NB4 (cell line): Measurements from ENCODE around the gene ZBTB4.

ENCODE experiments used
- DNase-seq: peaks from one replicate; pipeline ENCODE4 v3.0.0; 2010; ENCODE audit warnings: low read depth
- H3K4me3 ChIP-seq: one replicate; pipeline ENCODE4 v1.5.1; 2011; ENCODE audit warnings: mild to moderate bottlenecking, low read depth, low read length, moderate library complexity
- MYC ChIP-seq: IDR thresholded peaks from 2 replicates; pipeline ENCODE4 v1.6.1; 2011; ENCODE audit warnings: low read depth, low read length
- POLR2A ChIP-seq: IDR thresholded peaks from 2 replicates; pipeline ENCODE4 v1.6.1; 2011; ENCODE audit warnings: mild to moderate bottlenecking; ENCODE audit not compliant: insufficient read length; ENCODE audit errors: extremely low read depth
- TF ChIP-seq, protein P1 (sequence below): IDR thresholded peaks from one replicate; pipeline ENCODE4 v1.5.1; 2012; ENCODE audit warnings: low read depth, low read length
- TF ChIP-seq, protein P2 (sequence below): IDR thresholded peaks from 2 replicates; pipeline ENCODE4 v1.6.1; 2011; ENCODE audit warnings: low read depth, low read length

Gene ZBTB4

DNA sequence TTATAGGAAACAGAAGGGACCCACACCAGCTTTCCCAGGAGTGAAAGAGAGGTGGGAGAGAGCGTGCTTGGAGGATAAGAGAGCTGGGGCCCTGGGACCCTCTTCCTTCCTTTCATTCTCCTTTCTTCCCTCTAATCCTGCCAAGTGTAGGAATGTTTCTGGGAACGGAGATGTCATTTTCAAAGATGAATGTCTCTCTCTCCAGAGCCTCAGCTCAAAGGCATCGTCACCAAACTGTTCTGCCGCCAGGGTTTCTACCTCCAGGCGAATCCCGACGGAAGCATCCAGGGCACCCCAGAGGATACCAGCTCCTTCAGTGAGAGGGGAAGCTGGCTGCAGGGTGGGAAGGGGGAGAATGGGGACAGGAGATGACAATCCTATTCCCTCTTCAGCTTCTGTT is 38.2 kb downstream of the ZBTB4 start:
- no peak for DNase-seq
- H3K4me3 ChIP-seq, result no peak overlapping the region
- TF ChIP-seq, protein P1, sequence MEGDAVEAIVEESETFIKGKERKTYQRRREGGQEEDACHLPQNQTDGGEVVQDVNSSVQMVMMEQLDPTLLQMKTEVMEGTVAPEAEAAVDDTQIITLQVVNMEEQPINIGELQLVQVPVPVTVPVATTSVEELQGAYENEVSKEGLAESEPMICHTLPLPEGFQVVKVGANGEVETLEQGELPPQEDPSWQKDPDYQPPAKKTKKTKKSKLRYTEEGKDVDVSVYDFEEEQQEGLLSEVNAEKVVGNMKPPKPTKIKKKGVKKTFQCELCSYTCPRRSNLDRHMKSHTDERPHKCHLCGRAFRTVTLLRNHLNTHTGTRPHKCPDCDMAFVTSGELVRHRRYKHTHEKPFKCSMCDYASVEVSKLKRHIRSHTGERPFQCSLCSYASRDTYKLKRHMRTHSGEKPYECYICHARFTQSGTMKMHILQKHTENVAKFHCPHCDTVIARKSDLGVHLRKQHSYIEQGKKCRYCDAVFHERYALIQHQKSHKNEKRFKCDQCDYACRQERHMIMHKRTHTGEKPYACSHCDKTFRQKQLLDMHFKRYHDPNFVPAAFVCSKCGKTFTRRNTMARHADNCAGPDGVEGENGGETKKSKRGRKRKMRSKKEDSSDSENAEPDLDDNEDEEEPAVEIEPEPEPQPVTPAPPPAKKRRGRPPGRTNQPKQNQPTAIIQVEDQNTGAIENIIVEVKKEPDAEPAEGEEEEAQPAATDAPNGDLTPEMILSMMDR, result no peak
- TF ChIP-seq, protein P2, sequence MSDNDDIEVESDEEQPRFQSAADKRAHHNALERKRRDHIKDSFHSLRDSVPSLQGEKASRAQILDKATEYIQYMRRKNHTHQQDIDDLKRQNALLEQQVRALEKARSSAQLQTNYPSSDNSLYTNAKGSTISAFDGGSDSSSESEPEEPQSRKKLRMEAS, result no peak
- TF ChIP-seq MYC (no peak), POLR2A (no peak)

DNA sequence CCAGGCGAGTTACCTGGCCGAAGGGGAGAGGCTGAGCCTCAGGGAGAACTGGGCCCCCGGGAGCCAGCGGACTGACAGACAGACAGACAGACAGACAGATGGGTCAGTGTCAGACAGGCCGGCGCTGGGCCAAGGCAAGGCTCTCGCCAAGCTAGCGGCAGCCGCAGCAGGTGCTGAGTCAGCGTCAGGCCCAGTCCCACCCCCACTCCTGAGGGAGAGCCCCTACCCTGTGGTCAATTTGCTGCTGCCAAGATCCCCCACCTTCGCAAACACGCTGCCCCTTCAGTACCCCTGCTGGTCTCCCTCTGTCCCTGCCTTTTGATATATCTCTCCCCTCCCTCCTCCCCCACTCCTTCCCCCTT is 38.6 kb downstream of the ZBTB4 start:
- TF ChIP-seq, protein P1, result no peak
- TF ChIP-seq MYC (no peak), POLR2A (no peak)
- TF ChIP-seq, protein P2, result no peak

DNA sequence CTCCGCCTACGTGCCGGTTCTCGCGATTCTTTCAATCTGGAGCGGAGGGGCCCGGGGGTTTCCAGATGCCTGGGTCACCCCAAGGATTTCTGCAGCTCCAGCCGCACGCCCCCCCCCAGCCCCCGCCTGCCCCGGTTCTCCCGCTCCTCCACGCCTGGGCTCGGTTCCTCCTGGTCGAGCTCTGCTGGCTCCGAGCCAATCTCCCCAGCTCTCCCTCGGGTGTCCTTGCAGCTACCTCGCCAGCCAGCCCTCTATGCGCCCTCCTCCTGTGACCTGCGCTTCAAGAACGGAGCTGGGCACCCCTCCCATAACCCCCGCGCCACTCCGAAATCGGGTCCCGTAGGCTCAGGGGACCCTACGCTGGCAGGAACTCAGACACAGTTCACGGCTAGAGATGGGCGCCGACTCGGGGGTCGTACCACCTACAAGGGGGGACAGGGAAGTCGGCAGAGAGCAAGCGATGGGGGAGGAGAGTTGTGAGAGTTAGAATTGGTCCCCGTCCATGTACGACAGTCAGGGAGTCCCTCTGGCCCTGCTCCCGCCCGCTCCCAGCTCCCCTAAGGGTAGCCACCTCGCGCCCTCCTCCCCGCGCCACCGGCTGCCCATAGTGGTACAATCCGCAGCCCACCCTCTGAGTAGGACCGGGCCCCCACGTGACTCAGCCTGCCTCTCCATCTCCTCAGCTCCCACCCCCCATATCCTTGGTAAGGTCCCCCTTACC is 39.2 kb downstream of the ZBTB4 start:
- TF ChIP-seq, protein P1, result no peak
- TF ChIP-seq MYC, result no peak
- no peak for TF ChIP-seq POLR2A
- TF ChIP-seq, protein P2, result no peak
- DNase-seq, result peak; percentile 38

More for the DNA sequence above, 38.6 kb downstream of the ZBTB4 start:
- DNase-seq, result no peak
- no peak overlapping the region for H3K4me3 ChIP-seq

DNA sequence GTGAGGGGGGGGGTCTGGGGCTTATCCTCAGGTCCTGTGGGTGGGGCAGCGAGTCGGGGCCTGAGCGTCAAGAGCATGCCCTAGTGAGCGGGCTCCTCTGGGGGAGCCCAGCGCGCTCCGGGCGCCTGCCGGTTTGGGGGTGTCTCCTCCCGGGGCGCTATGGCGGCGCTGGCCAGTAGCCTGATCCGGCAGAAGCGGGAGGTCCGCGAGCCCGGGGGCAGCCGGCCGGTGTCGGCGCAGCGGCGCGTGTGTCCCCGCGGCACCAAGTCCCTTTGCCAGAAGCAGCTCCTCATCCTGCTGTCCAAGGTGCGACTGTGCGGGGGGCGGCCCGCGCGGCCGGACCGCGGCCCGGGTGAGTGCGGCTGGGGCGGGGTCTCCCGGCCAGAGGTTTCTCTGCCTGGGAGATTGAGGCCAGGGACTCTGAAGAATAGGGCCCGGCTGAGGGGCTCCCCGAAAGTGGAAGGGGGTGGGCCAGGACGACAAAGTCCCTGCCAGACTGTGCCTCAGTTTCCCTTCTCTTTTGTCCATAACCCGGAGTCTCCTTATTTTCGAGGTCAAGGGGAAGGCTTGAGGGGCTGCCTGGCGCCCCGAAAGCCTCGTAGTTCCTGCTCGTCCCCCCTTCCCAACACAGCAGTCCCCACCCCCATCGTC is 39.8 kb downstream of the ZBTB4 start, which contains the start of gene FGF11:
TSS of gene FGF11 (plus strand) at position 51 of the 651 bp plus-strand sequence. CDS start at position 160, 109 bp downstream.
- TF ChIP-seq, protein P2, result no peak
- TF ChIP-seq MYC, result no peak
- no peak for TF ChIP-seq POLR2A
- TF ChIP-seq, protein P1, result no peak
- H3K4me3 ChIP-seq, result peak within 1 kb of the TSS; percentile 17
- DNase-seq, result no peak

More for the DNA sequence above, 39.2 kb downstream of the ZBTB4 start:
- H3K4me3 ChIP-seq, result no peak overlapping the region

DNA sequence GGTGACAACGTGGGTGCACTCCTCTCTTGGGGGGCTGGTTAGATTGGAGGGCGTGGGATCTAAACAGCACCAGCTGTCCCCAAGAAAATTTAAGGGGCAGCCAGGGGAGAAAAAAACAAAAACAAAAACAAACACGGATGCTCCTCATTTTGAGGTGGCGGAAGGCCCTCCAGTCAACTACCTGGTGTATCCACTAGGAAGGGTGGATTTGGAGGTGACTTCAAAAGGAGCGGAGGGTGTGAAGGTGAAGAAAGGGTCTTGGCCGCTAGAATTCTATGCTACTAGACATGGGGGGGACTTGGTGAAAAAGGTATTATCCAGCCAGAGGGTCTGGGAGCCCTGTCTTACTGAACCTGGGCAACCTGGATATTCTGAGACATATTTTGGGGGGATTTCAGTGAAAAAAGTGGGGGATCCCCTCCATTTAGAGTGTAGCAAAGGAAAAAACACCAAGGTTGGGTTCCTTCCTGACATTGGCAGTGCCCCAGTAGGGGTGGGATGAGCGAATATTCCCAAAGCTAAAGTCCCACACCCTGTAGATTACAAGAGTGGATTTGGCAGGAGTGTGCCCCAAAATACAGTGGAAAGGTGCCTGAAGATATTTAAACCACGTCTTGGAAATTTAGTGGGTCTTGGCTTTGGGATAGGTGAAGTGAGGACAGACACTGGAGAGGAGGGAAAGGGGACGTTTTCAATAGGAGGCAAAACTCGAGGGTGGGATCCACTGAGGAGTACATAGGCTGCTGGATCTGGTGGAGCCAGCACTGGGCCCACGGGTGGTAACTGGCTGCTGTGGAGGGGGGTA is 40.6 kb downstream of the ZBTB4 start:
- H3K4me3 ChIP-seq, result peak overlapping the region; percentile 17
- no peak for DNase-seq
- no peak for TF ChIP-seq MYC
- TF ChIP-seq, protein P1, result no peak
- TF ChIP-seq, protein P2, result no peak
- TF ChIP-seq POLR2A, result no peak
